ENCODE data around the gene FBXL15.
A peak's percentile ranks its signal among the peaks of the same experiment; 100 is the strongest.

FBXL15 gene

GRCh38 chr10:102425444-102425843 is 4.8 kb downstream of the FBXL15 start:
- H3K27ac ChIP-seq: no peak overlapping the region
- H4K20me1 ChIP-seq (ENCODE audit: insufficient read depth): no peaks in the 10 kb centered on the region
- no peak overlapping the region for H3K9ac ChIP-seq
- peaks cover 13% of the 10 kb centered on the region for H3K4me1 ChIP-seq (ENCODE audit: low read depth, poor library complexity, severe bottlenecking)
- no peaks in the 10 kb centered on the region for H3K79me2 ChIP-seq (ENCODE audit: insufficient read depth, low read depth)
- no peaks in the 10 kb centered on the region for H3K36me3 ChIP-seq (ENCODE audit: insufficient read depth)
- no peak overlapping the region for H2AFZ ChIP-seq (ENCODE audit: low read depth)
- no peaks in the 10 kb centered on the region for H3K27me3 ChIP-seq (ENCODE audit: insufficient read depth, low read depth)
- H3K4me2 ChIP-seq: no peak overlapping the region
- no peak overlapping the region for H3K4me3 ChIP-seq (IDR thresholded peaks at IDR 0.05; ENCODE audit: insufficient read depth, low read depth, low read length)
- TF ChIP-seq CTCF (conservative IDR thresholded peaks at IDR 0.05; ENCODE audit: low read depth, low read length): no peak

- Histone ChIP-seq H3K36me3 (ENCODE audit: insufficient read depth) (no peaks in the 10 kb centered on the region), H3K4me3 (IDR thresholded peaks at IDR 0.05; ENCODE audit: insufficient read depth, low read depth, low read length) (no peak overlapping the region), H4K20me1 (ENCODE audit: insufficient read depth) (no peaks in the 10 kb centered on the region), H3K4me2 (no peak overlapping the region), H3K79me2 (ENCODE audit: insufficient read depth, low read depth) (no peaks in the 10 kb centered on the region; the same call in 1 of the 2 replicates), H3K27me3 (ENCODE audit: insufficient read depth, low read depth) (no peaks in the 10 kb centered on the region), H3K4me1 (ENCODE audit: low read depth, poor library complexity, severe bottlenecking) (peaks cover 18% of the 10 kb centered on the region), H3K27ac (no peak overlapping the region), H3K9ac (no peak overlapping the region), H2AFZ (ENCODE audit: low read depth) (no peak overlapping the region)
- no peak for TF ChIP-seq CTCF (conservative IDR thresholded peaks at IDR 0.05; ENCODE audit: low read depth, low read length)
Observed at GRCh38 chr10:102426803-102427287, 6.2 kb downstream of the FBXL15 start.

- Histone ChIP-seq H2AFZ (ENCODE audit: low read depth) (no peak overlapping the region), H3K27me3 (ENCODE audit: insufficient read depth, low read depth) (peaks cover 6% of the 10 kb centered on the region; the same call in 1 of the 2 replicates), H4K20me1 (ENCODE audit: insufficient read depth) (no peaks in the 10 kb centered on the region), H3K4me3 (IDR thresholded peaks at IDR 0.05; ENCODE audit: insufficient read depth, low read depth, low read length) (no peak overlapping the region), H3K4me2 (no peak overlapping the region), H3K9ac (no peak overlapping the region), H3K27ac (no peak overlapping the region), H3K79me2 (ENCODE audit: insufficient read depth, low read depth) (no peaks in the 10 kb centered on the region; the same call in 1 of the 2 replicates), H3K4me1 (ENCODE audit: low read depth, poor library complexity, severe bottlenecking) (peaks cover 15% of the 10 kb centered on the region), H3K36me3 (ENCODE audit: insufficient read depth) (no peaks in the 10 kb centered on the region)
- TF ChIP-seq CTCF (conservative IDR thresholded peaks at IDR 0.05; ENCODE audit: low read depth, low read length): no peak
Observed at GRCh38 chr10:102429468-102429867, 8.8 kb downstream of the FBXL15 start.

- Histone ChIP-seq H3K27me3 (ENCODE audit: insufficient read depth, low read depth) (peaks cover 12% of the 10 kb centered on the region; the same call in 1 of the 2 replicates), H3K36me3 (ENCODE audit: insufficient read depth) (no peaks in the 10 kb centered on the region), H3K4me3 (IDR thresholded peaks at IDR 0.05; ENCODE audit: insufficient read depth, low read depth, low read length) (peak overlapping the region; percentile 32), H3K9ac (peak overlapping the region; percentile 80), H2AFZ (ENCODE audit: low read depth) (peak overlapping the region; percentile 72), H3K4me1 (ENCODE audit: low read depth, poor library complexity, severe bottlenecking) (peaks cover 15% of the 10 kb centered on the region), H3K79me2 (ENCODE audit: insufficient read depth, low read depth) (no peaks in the 10 kb centered on the region; the same call in 1 of the 2 replicates), H4K20me1 (ENCODE audit: insufficient read depth) (no peaks in the 10 kb centered on the region), H3K4me2 (peak overlapping the region; percentile 81), H3K27ac (peak overlapping the region; percentile 47)
- TF ChIP-seq CTCF (conservative IDR thresholded peaks at IDR 0.05; ENCODE audit: low read depth, low read length): no peak
Observed at GRCh38 chr10:102431452-102432124, 11.0 kb downstream of the FBXL15 start.

All from KMS-11 (cell line).